NCI-H2171 (cell line): Measurements from ENCODE around the gene ACTL7A.
A peak's percentile ranks its signal among the peaks of the same experiment; 100 is the strongest.
"Not testable (repeated sequence)": the region's sequence is repeated elsewhere in the genome, so short reads cannot be mapped to it uniquely, and the experiment has no call there.

Source experiments
- DNase-seq: peaks from one replicate; lab custom pipeline; 2025; lab: John Stamatoyannopoulos, UW

The ACTL7A gene

GRCh38 chr9:108880738-108881316 lies 18.8 kb downstream of the ACTL7A start:
- DNase-seq: no peak

GRCh38 chr9:108882052-108882888 lies 20.2 kb downstream of the ACTL7A start:
- no peak for DNase-seq

- DNase-seq: no peak
Observed at GRCh38 chr9:108883085-108883484, 21.0 kb downstream of the ACTL7A start.

DNA sequence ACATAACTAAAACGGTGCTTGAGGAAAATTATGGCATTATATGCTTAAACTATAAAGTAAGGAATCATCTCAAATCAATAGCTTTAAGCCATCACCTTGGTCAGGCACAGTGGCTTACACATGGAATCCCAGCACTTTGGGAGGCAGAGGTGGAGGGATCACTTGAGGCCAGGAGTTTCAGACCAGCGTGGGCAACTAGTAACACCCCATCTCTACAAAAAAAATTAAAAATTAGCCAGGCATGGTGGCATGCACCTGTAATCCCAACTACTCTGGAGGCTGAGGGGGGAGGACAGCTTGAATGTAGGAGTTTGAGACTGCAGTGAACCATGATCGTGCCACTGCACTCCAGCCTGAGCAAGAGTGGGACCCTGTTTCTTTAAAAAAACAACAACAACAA lies 22.6 kb downstream of the ACTL7A start:
- DNase-seq: no peak

DNA sequence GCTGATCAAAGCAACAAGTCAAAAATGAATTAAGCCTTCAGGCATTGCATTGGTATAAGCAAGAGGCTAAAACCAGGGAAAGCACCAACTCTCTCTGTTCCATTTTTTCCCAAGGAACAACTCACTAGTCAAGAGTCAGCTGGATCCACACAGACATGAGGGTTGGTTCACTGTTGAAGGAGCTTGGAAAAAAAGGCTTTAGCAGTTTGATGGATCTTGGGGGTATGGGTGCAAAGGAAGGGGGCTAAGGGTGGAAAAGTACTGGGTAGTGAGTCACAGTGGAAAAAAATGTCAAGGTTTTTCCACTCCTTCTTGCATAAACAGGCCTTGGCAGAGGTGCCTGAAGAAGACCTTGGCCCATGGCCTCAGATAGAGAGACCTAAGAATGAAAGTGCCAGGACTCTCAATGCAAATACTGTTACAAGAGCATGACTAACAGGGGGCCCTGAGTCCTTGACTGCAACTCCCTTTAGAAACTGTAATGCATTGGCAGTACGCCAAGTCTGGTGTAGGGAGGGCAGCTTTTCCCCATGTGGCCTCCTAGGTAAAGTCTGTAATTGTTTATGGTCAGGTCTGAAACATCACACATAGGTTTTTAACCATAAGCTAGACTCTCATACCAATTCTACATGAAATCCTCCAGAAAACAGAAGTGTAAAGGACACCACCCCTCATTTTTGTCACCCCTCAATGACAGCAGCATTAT lies 23.7 kb downstream of the ACTL7A start:
- DNase-seq: peak; percentile 4

DNA sequence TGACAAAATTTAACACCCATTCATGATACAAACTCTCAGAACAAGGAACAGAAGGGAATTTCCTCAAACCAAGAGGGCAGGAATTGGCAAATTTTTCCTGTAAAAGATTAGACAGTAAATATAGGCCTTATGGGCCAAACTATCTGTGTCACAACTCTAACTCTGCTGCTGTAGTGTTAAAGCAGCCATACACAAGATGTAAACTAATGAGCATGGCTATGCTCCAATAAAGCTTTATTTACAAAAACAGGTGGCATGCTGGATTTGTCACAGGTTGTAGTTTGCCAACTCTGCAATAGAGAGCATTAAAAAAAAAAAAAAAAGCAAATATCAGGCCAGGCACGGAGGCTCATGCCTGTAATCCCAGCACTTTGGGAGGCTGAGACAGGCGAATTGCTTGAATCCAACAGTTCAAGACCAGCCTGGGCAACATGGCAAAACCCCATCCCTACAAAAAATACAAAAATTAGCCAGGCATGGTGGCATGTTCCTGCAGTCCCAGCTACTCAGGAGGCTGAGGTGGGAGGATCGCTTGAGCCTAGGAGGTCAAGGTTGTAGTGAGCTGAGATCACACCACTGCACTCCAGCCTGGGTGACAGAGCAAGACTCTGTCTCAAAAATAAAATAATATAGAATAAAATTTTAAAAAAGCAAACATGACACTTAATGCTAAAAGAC lies 24.7 kb downstream of the ACTL7A start:
- DNase-seq: peak; percentile 5

DNA sequence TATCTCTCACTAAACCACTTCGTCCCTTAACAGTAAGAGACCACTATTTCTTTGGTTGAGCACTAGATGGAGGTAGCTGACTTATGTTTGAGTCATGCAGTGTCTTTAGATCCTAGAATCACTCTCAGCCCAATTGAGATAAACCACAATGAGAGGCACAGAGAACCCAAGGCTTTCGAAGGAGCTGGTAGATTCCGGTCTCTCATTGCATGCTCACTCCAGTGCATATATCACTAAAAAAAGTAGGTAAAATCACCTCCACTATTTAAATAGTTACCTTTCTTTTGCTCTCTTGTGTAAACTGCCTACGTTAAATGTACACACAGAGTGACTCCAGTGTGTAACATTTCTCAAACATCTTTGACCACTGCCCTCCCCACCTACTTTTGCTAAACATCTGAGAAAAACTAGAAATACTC lies 27.6 kb downstream of the ACTL7A start:
- DNase-seq: no peak

GRCh38 chr9:108894225-108894997 lies 32.3 kb downstream of the ACTL7A start:
- DNase-seq: no peak

DNA sequence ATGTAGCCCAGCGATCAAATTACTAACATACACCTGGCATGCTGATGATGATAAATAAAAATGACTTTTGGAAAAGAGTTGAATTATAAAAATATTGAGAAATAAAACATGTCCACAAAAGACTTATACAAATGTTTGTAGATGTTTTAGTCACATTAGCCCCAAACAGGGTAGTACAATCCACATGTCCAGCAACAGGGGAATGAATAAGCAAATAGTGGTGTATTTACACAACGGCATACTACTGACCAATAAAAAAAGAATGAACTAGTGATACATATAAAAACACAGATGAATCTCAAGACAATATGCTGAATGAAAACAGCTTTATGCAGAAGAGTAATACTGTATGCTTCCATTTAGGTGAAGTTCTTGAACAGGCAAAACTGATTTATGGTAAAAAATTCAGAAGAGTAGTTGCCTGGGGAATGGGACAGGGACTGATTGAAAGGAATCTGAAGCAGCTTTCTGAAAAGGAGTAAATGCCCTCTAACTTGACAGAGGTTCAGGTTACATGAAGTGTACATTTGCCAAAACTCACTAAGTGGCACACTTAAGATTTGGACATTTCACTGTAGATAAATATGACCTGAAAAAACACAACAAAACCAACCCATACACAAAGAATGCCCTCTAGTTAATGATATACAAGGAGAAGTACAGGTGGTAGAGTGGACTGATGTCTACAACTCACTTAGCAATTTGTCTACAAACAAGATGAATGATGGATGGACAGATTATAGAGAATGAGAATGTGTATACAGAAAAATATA lies 35.4 kb downstream of the ACTL7A start:
- DNase-seq: no peak

DNA sequence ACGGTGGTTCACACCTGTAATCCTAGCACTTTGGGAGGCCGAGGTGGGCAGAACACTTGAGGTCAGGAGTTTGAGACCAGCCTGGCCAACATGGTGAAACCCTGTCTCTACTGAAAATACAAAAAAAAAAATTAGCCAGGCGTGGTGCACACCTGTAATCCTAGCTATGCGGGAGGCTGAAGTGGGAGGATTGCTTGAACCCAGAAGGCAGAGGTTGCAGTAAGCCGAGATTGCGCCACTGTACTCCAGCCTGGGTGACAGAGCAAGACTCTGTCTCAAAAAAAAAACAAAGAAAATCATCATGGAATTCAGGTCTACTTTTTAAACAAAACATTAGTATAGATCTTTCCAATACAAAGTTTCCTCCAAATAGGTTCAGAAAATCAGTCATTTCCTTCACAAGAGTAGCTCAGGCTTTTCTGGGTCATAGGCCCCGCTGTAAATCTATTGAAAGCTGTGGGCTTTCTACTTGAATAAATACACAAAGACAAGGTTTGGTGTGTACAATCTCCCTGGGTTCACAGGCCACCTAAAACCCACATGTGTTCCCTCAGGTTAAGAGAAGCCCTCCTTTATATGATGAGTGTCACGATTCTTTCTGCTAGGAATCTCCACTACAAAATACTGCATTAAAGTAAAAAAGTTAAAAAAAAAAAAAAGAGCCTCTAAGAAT lies 37.1 kb downstream of the ACTL7A start:
- DNase-seq: not testable (repeated sequence)

- DNase-seq: no peak
Observed at GRCh38 chr9:108900176-108900575, 38.1 kb downstream of the ACTL7A start.

GRCh38 chr9:108903420-108904103 lies 41.5 kb downstream of the ACTL7A start:
- DNase-seq: no peak

DNA sequence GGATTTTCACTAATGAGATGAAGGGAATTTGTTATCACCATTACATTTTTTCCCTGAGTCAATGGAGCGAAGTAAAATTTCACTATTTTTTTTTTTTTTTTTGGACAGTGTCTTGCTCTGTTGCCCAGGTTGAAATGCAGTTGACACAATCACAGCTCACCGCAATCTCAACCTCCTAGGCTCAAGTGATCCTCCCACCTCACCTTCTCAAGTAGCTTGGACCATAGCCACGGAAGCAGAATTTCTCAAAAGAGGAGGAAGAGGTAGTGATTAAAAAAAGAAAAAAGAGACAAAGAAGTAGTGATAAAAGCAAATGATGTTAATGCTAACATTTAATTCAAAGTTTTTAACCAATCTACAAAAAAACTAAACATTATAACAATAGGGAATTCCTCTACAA lies 42.1 kb downstream of the ACTL7A start:
- no peak for DNase-seq

GRCh38 chr9:108905494-108905893 lies 43.4 kb downstream of the ACTL7A start:
- no peak for DNase-seq

DNA sequence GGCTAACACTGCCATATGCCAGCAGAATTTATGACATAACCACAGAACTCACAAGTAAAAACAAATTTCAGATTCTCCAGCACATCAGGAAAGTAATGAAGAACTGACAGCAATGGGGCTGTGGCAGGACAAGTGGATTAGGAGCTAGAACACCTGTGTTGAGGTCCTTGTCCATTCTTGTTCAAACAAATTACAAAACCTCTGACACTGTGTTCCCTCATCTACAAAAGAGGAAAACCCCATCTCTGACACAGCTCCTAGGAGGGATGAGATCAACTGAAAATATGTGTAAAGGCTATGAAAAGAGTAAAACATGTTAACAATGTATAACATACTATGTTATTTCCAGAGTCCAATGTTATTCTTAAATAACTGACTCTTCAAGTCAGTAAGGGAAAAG lies 48.3 kb downstream of the ACTL7A start:
- no peak for DNase-seq

DNA sequence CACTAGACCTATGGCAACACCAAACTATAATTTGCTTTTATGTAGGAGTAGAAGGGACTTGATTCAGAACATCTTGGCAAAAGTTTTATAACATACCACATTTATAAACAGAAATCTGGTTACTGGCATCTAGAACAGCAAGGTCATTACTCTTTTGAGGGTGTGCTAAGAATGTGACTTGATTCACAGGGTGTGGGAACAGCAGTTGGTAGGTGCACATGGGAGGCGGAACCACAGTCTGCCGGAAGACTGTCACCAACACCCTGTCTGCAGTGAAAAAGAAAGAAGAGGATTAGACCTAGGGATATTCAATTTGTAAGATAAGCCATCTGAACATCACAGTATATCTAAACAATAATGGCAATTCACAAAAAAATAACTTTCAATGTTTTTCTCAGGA lies 48.8 kb downstream of the ACTL7A start:
- DNase-seq: no peak

GRCh38 chr9:108911820-108912219 lies 49.8 kb downstream of the ACTL7A start:
- DNase-seq: no peak
